ENCODE measurements around the gene VSIG10L.

DNA sequence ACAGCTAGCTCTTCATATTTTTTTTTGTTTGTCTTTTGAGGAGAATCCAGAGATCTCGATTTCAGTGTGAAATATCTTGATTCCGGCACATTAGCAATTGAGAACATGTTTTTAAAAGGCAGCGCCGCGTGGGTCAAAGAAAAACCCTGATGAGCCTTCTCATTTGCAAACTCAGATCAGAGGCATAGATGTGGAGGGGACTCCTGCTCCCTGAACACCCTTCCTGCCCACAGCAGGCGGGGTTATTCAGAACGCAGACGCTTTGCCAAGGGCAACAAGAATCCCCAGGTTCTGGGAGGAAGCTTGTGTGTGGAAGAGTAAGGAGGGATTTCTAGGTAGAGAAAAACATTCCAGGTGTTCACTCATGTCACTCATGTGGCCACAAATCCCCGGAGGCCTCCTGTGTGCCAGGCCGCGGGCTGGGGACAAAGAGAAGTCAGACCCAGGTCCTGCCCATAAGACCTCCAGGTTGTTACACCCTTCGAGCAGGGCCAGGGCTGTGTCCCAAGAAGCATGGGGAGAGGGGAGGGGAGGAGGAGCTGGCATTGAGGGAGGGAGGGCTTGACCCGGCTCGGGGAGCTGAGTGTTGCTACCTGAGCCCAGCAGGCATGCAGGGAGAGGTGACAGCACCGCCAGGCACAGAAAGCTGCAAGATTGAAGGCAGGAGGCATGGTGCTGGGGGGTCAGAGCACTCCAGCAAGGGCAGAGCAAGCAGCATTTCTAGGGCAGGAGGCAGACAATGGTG, 46.4 kb downstream of the VSIG10L start:
- no peak for TF ChIP-seq POLR2A (IDR thresholded peaks at IDR 0.05)
- TF ChIP-seq, protein P1, sequence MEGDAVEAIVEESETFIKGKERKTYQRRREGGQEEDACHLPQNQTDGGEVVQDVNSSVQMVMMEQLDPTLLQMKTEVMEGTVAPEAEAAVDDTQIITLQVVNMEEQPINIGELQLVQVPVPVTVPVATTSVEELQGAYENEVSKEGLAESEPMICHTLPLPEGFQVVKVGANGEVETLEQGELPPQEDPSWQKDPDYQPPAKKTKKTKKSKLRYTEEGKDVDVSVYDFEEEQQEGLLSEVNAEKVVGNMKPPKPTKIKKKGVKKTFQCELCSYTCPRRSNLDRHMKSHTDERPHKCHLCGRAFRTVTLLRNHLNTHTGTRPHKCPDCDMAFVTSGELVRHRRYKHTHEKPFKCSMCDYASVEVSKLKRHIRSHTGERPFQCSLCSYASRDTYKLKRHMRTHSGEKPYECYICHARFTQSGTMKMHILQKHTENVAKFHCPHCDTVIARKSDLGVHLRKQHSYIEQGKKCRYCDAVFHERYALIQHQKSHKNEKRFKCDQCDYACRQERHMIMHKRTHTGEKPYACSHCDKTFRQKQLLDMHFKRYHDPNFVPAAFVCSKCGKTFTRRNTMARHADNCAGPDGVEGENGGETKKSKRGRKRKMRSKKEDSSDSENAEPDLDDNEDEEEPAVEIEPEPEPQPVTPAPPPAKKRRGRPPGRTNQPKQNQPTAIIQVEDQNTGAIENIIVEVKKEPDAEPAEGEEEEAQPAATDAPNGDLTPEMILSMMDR (IDR thresholded peaks at IDR 0.05), result no peak
